ENCODE data around the gene VILL.

DNA sequence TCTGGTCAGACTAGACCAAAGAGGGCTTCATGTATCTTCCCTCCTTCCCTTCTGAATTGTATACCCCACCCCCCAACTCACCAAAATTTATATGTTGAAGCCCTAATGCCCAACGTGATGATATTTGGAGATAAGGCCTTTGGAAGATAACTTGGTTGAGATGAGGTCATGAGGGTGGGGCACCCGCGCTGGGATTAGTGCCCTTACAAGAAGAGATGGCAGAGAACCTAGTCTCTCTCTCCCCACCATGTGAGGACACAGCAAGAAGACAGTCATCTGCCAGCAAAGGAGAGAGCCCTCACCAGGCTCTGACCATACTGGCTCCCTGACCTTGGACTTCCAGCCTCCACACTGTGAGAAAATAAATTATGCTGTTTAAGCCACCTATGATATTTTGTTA lies 25.4 kb downstream of the VILL start:
- TF ChIP-seq, protein P1, sequence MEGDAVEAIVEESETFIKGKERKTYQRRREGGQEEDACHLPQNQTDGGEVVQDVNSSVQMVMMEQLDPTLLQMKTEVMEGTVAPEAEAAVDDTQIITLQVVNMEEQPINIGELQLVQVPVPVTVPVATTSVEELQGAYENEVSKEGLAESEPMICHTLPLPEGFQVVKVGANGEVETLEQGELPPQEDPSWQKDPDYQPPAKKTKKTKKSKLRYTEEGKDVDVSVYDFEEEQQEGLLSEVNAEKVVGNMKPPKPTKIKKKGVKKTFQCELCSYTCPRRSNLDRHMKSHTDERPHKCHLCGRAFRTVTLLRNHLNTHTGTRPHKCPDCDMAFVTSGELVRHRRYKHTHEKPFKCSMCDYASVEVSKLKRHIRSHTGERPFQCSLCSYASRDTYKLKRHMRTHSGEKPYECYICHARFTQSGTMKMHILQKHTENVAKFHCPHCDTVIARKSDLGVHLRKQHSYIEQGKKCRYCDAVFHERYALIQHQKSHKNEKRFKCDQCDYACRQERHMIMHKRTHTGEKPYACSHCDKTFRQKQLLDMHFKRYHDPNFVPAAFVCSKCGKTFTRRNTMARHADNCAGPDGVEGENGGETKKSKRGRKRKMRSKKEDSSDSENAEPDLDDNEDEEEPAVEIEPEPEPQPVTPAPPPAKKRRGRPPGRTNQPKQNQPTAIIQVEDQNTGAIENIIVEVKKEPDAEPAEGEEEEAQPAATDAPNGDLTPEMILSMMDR (conservative IDR thresholded peaks at IDR 0.05; ENCODE audit: low read depth, low read length) = no peak
- no peak for TF ChIP-seq EZH2 (IDR thresholded peaks at IDR 0.05; ENCODE audit: borderline replicate concordance, low read depth, low read length, poor library complexity, severe bottlenecking)
